ENCODE data around the gene SULT1A1.
"Not testable (repeated sequence)": the region's sequence is repeated elsewhere in the genome, so short reads cannot be mapped to it uniquely, and the experiment has no call there.

SULT1A1 gene

GRCh38 chr16:28608496-28608808 is 1.4 kb downstream of the SULT1A1 start:
- DNase-seq: not testable (repeated sequence)

- DNase-seq: not testable (repeated sequence)
Measured at GRCh38 chr16:28607681-28608495, 2.0 kb downstream of the SULT1A1 start.

- no peak for DNase-seq
Measured at GRCh38 chr16:28607116-28607623, 2.7 kb downstream of the SULT1A1 start.

- no peak for DNase-seq
Measured at GRCh38 chr16:28606291-28607115, 3.3 kb downstream of the SULT1A1 start.

- DNase-seq: no peak
Measured at GRCh38 chr16:28604186-28604565, 5.7 kb downstream of the SULT1A1 start.

- DNase-seq: no peak
Measured at GRCh38 chr16:28603381-28604185, 6.3 kb downstream of the SULT1A1 start.

GRCh38 chr16:28602529-28602928 is 7.3 kb downstream of the SULT1A1 start:
- no peak for DNase-seq

GRCh38 chr16:28602062-28602461 is 7.8 kb downstream of the SULT1A1 start:
- DNase-seq: not testable (repeated sequence)

- DNase-seq: not testable (repeated sequence)
Measured at GRCh38 chr16:28601589-28601988, 8.3 kb downstream of the SULT1A1 start.

GRCh38 chr16:28600965-28601364 is 8.9 kb downstream of the SULT1A1 start:
- DNase-seq: not testable (repeated sequence)

GRCh38 chr16:28599377-28600285 is 10.2 kb downstream of the SULT1A1 start:
- not testable (repeated sequence) for DNase-seq

GRCh38 chr16:28597692-28598261 is 12.1 kb downstream of the SULT1A1 start:
- DNase-seq: no peak

GRCh38 chr16:28596840-28597691 is 12.8 kb downstream of the SULT1A1 start, which contains the start of gene SULT1A2:
TSS of gene SULT1A2 (minus strand) at chr16:28597050. CDS start at chr16:28595930, 1,120 bp downstream.
- no peak for DNase-seq

- DNase-seq: no peak
Measured at GRCh38 chr16:28596115-28596630, 13.7 kb downstream of the SULT1A1 start.

GRCh38 chr16:28595451-28595850 is 14.4 kb downstream of the SULT1A1 start:
- not testable (repeated sequence) for DNase-seq

GRCh38 chr16:28592979-28593553 is 16.8 kb downstream of the SULT1A1 start:
- no peak for DNase-seq

GRCh38 chr16:28592511-28592910 is 17.3 kb downstream of the SULT1A1 start:
- no peak for DNase-seq

GRCh38 chr16:28591355-28591754 is 18.5 kb downstream of the SULT1A1 start:
- DNase-seq: no peak

Data from NCI-H1092 treated with DMSO at 0.1 percent for 48 hours (cell line).